ENCODE measurements around the gene MYO16. TPM values are rescaled to one million over a fixed set of nuclear protein-coding genes. Genes with fewer than 3 reads are reported as not detected.

Gene MYO16
- total RNA-seq, 1 experiment from 2014 or later = 0.49 TPM

DNA sequence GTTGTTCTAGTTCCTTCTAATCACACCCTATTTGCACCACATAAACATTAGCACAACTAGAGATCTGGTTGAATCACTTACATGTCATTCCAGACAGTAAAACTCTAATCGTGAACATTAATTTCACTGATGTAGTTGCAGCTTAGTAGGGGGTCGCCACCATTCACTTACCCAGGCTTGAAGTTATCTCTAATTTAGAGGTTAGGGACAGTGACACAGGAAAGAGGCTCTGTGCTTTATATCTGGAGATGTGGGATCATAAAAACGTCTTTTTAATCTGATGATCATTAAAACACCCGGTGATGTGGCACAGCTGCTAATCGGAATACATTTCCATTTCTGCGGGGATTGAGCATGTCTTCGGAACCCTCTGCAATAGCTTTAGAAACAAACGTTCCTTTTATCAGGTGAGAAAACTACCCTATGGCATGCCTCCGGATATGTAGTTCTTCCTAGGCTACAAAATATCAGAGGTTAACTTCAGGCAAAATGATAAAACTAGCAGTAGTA, 523.0 kb downstream of the MYO16 start:
- BruUV-seq (replicated peaks) = no TSS peak
- peak; percentile 81 for DNase-seq (ENCODE audit: low spot score)
- intact Hi-C loops (cut with micrococcal nuclease; ENCODE audit: unreplicated experiment) = loop anchor here (2.0 to 5.0 kb wide), 2 partner anchors 56 to 120 kb away; no protein-coding TSS in a partner anchor
- Histone ChIP-seq H3K4me1 (ENCODE audit: insufficient read depth, low read length, poor library complexity, severe bottlenecking) (peaks cover 87% of the 10 kb centered on the region), H3K27ac (ENCODE audit: low read depth, low read length, poor library complexity, severe bottlenecking) (peak overlapping the region; percentile 70), H3K36me3 (ENCODE audit: insufficient read depth, low read length, poor library complexity, severe bottlenecking) (no peaks in the 10 kb centered on the region), H3K9me3 (ENCODE audit: low read depth, low read length, poor library complexity, severe bottlenecking) (no peaks in the 10 kb centered on the region), H3K4me3 (ENCODE audit: low read depth, low read length, poor library complexity, severe bottlenecking) (no peak overlapping the region), H3K27me3 (replicated peaks; ENCODE audit: insufficient read depth, low read depth, low read length, poor library complexity) (no peaks in the 10 kb centered on the region)
- TF ChIP-seq, protein P1, sequence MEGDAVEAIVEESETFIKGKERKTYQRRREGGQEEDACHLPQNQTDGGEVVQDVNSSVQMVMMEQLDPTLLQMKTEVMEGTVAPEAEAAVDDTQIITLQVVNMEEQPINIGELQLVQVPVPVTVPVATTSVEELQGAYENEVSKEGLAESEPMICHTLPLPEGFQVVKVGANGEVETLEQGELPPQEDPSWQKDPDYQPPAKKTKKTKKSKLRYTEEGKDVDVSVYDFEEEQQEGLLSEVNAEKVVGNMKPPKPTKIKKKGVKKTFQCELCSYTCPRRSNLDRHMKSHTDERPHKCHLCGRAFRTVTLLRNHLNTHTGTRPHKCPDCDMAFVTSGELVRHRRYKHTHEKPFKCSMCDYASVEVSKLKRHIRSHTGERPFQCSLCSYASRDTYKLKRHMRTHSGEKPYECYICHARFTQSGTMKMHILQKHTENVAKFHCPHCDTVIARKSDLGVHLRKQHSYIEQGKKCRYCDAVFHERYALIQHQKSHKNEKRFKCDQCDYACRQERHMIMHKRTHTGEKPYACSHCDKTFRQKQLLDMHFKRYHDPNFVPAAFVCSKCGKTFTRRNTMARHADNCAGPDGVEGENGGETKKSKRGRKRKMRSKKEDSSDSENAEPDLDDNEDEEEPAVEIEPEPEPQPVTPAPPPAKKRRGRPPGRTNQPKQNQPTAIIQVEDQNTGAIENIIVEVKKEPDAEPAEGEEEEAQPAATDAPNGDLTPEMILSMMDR (conservative IDR thresholded peaks at IDR 0.05; ENCODE audit: low read depth, low read length) = no peak
- TF ChIP-seq EZH2 (IDR thresholded peaks at IDR 0.05; ENCODE audit: borderline replicate concordance, low read depth, low read length, poor library complexity, severe bottlenecking) = no peak
- POLR2A ChIA-PET (ENCODE audit: low non-redundant PET) = interaction anchor here (0.6 to 0.7 kb wide), 3 partner anchors 10 to 56 kb away, joined by 3 read pairs; no protein-coding TSS in a partner anchor
- CTCF ChIA-PET = no interaction called here

DNA sequence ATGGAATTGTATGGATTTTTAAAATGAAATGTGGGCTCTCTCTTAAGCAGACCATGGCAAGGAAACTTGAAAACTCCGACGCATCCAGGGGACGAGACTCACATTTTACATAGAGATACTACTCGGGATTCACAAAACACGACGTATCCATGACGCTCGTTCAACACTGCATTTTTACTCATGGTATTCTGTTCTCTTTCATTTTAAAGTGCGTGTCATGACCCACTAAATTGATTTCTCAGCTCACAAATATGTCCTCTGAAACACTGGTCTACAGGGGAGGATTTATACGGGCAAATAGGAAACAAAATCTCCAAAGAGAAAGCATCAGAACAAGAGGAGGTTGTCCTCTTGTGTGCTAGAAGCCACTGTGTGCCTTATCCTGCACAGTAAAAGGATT, 523.5 kb downstream of the MYO16 start:
- Histone ChIP-seq H3K4me1 (ENCODE audit: insufficient read depth, low read length, poor library complexity, severe bottlenecking) (peaks cover 81% of the 10 kb centered on the region), H3K9me3 (ENCODE audit: low read depth, low read length, poor library complexity, severe bottlenecking) (no peaks in the 10 kb centered on the region), H3K27me3 (replicated peaks; ENCODE audit: insufficient read depth, low read depth, low read length, poor library complexity) (no peaks in the 10 kb centered on the region), H3K36me3 (ENCODE audit: insufficient read depth, low read length, poor library complexity, severe bottlenecking) (no peaks in the 10 kb centered on the region), H3K4me3 (ENCODE audit: low read depth, low read length, poor library complexity, severe bottlenecking) (no peak overlapping the region), H3K27ac (ENCODE audit: low read depth, low read length, poor library complexity, severe bottlenecking) (peak overlapping the region; percentile 65)
- TF ChIP-seq, protein P1 (conservative IDR thresholded peaks at IDR 0.05; ENCODE audit: low read depth, low read length) = no peak
- TF ChIP-seq EZH2 (IDR thresholded peaks at IDR 0.05; ENCODE audit: borderline replicate concordance, low read depth, low read length, poor library complexity, severe bottlenecking) = no peak
- intact Hi-C loops (cut with micrococcal nuclease; ENCODE audit: unreplicated experiment) = loop anchor here (2.0 to 5.0 kb wide), 2 partner anchors 56 to 119 kb away; no protein-coding TSS in a partner anchor
- ChIA-PET POLR2A (ENCODE audit: low non-redundant PET) (no interaction called here), CTCF (no interaction called here)
- no peak for DNase-seq (ENCODE audit: low spot score)
- BruUV-seq (replicated peaks) = no TSS peak

DNA sequence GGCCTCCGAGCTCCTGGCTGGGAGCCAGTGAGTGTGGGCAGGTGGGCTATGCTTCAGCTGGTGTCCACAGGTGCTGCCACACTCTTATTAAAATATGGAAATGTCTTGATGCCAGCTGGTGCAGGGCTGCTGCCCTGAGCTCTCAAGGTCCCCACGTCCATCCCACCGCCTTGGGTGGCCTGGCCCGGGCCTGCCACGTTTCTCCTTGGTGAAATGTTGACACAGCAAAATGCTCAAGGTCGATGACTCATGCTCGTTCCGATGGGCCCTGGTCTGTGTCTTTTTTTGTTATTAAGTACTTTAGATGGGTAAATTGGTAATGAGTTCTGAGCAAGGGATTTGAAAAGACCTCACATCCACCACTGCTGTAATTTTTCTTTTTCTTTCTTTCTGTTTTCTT, 524.7 kb downstream of the MYO16 start:
- H3K27ac ChIP-seq (ENCODE audit: low read depth, low read length, poor library complexity, severe bottlenecking) = no peak overlapping the region
- POLR2A ChIA-PET (ENCODE audit: low non-redundant PET) = no interaction called here
- CTCF ChIA-PET = no interaction called here
- no peaks in the 10 kb centered on the region for H3K27me3 ChIP-seq (replicated peaks; ENCODE audit: insufficient read depth, low read depth, low read length, poor library complexity)
- intact Hi-C loops (cut with micrococcal nuclease; ENCODE audit: unreplicated experiment) = loop anchor here (5.0 kb wide), 1 partner anchor 118 kb away; no protein-coding TSS in a partner anchor
- TF ChIP-seq, protein P1 (conservative IDR thresholded peaks at IDR 0.05; ENCODE audit: low read depth, low read length) = no peak
- no peak for TF ChIP-seq EZH2 (IDR thresholded peaks at IDR 0.05; ENCODE audit: borderline replicate concordance, low read depth, low read length, poor library complexity, severe bottlenecking)
- H3K4me1 ChIP-seq (ENCODE audit: insufficient read depth, low read length, poor library complexity, severe bottlenecking) = peaks cover 69% of the 10 kb centered on the region
- H3K4me3 ChIP-seq (ENCODE audit: low read depth, low read length, poor library complexity, severe bottlenecking) = no peak overlapping the region
- H3K9me3 ChIP-seq (ENCODE audit: low read depth, low read length, poor library complexity, severe bottlenecking) = no peaks in the 10 kb centered on the region
- H3K36me3 ChIP-seq (ENCODE audit: insufficient read depth, low read length, poor library complexity, severe bottlenecking) = no peaks in the 10 kb centered on the region
- no TSS peak for BruUV-seq (replicated peaks)
- no peak for DNase-seq (ENCODE audit: low spot score)
